Common myeloid progenitor, CD34-positive (primary cell): ENCODE data around the gene ARMC5.
A peak's percentile ranks its signal among the peaks of the same experiment; 100 is the strongest.
"Not testable (repeated sequence)": the region's sequence is repeated elsewhere in the genome, so short reads cannot be mapped to it uniquely, and the experiment has no call there.

Source experiments
- CTCF ChIA-PET: fragments of 350-600 bp; sonication (Branson Sonifier 250); formaldehyde crosslinking; loops from one replicate; lab custom pipeline; 2021; ENCODE audit warnings: antibody characterized with exemption; lab: Charles Lee
- POLR2A ChIA-PET: fragments of 350-600 bp; sonication (Branson Sonifier 250); formaldehyde crosslinking; loops from one replicate; lab custom pipeline; 2021; ENCODE audit warnings: antibody characterized with exemption; lab: Charles Lee
- DNase-seq, 3 donors: peaks; one replicate each; pipeline versions ENCODE4 v3.0.0 to v3.0.0-alpha.2; 2013
- H3K27ac ChIP-seq, 2 experiments: 1 replicate in 1 of 2; 2 replicates in 1 of 2; pipeline ENCODE4 v1.7.0; 2013; ENCODE audit warnings: inconsistent platforms in 2 of 2, low read length in 2 of 2, mild to moderate bottlenecking in 2 of 2, low read depth in 1 of 2, moderate library complexity in 1 of 2; ENCODE audit not compliant: severe bottlenecking in 2 of 2, insufficient read depth in 1 of 2, poor library complexity in 1 of 2
- H3K27me3 ChIP-seq, 5 experiments: replicated peaks in 2 of 5; 1 replicate in 3 of 5; 2 replicates in 2 of 5; pipeline versions ENCODE4 v1.6.1 to v1.7.0; 2013; ENCODE audit warnings: low read length in 4 of 5, mild to moderate bottlenecking in 2 of 5, moderate library complexity in 2 of 5, inconsistent platforms in 1 of 5; ENCODE audit not compliant: insufficient read depth in 5 of 5, control insufficient read depth in 4 of 5
- H3K36me3 ChIP-seq, 4 experiments: 1 replicate in 2 of 4; 2 replicates in 2 of 4; pipeline versions ENCODE4 v1.6.1 to v1.7.0; 2013; ENCODE audit warnings: low read length in 3 of 4, control low read depth in 1 of 4, mild to moderate bottlenecking in 1 of 4; ENCODE audit not compliant: control insufficient read depth in 4 of 4, insufficient read depth in 4 of 4
- H3K4me1 ChIP-seq, 4 experiments: 1 replicate in 3 of 4; 2 replicates in 1 of 4; pipeline versions ENCODE4 v1.6.1 to v1.7.1; 2013; ENCODE audit warnings: low read length in 3 of 4, mild to moderate bottlenecking in 3 of 4, control low read depth in 1 of 4, inconsistent platforms in 1 of 4, moderate library complexity in 1 of 4; ENCODE audit not compliant: control insufficient read depth in 4 of 4, insufficient read depth in 4 of 4; ENCODE audit errors: control extremely low read depth in 1 of 4
- H3K4me3 ChIP-seq, 7 experiments: 1 replicate in 4 of 7; 2 replicates in 3 of 7; pipeline versions ENCODE4 v1.5.1 to v1.7.0; 2013; ENCODE audit warnings: mild to moderate bottlenecking in 7 of 7, low read length in 6 of 7, moderate library complexity in 6 of 7, inconsistent platforms in 2 of 7, low read depth in 2 of 7, control low read depth in 1 of 7; ENCODE audit not compliant: insufficient read depth in 4 of 7, control insufficient read depth in 1 of 7; ENCODE audit errors: extremely low read depth in 1 of 7
- H3K9me3 ChIP-seq, 5 experiments: 1 replicate in 4 of 5; 2 replicates in 1 of 5; pipeline versions ENCODE4 v1.6.1 to v1.7.1; 2013; ENCODE audit warnings: low read length in 4 of 5, mild to moderate bottlenecking in 2 of 5, inconsistent platforms in 1 of 5, low read depth in 1 of 5, moderate library complexity in 1 of 5; ENCODE audit not compliant: control insufficient read depth in 4 of 5, insufficient read depth in 2 of 5; ENCODE audit errors: control extremely low read depth in 1 of 5
- WGBS: methylation state at CpG from one replicate; pipeline ENCODE4 v1.1.5; 2013; ENCODE audit not compliant: insufficient coverage; 5-methylcytosine and 5-hydroxymethylcytosine counted together

Gene ARMC5

GRCh38 chr16:31484048-31484447, 24.7 kb downstream of the ARMC5 start:
- CTCF ChIA-PET, H3K4me3 ChIP-seq, H3K36me3 ChIP-seq, H3K27ac ChIP-seq, POLR2A ChIA-PET, H3K9me3 ChIP-seq, H3K27me3 ChIP-seq, DNase-seq: not testable (repeated sequence)
- H3K4me1 ChIP-seq, result peaks cover 0 to 32% (median 31%) of the 10 kb centered on the region in 4 experiments
- WGBS, result 100% methylated on average over 2 of the region's 4 CpGs

- DNase-seq, result no peak
- no peaks in the 10 kb centered on the region for H3K9me3 ChIP-seq
- H3K27ac ChIP-seq, result no peak overlapping the region
- WGBS, result 75% methylated on average over 11 of the region's 14 CpGs
- no peak overlapping the region for H3K4me3 ChIP-seq
- ChIA-PET CTCF (interaction anchor here (1.7 kb wide), 1 partner anchor 9 kb away, joined by 5 read pairs; no protein-coding TSS in a partner anchor), POLR2A (no interaction called here)
- peaks cover 0 to 32% (median 31%) of the 10 kb centered on the region in 4 experiments for H3K4me1 ChIP-seq
- H3K27me3 ChIP-seq, result no peaks in the 10 kb centered on the region
- peaks cover 0 to 2% (median 0%) of the 10 kb centered on the region in 4 experiments for H3K36me3 ChIP-seq
These were observed 25.3 kb downstream of the ARMC5 start for GRCh38 chr16:31484491-31485171.

- no peak overlapping the region for H3K27ac ChIP-seq
- H3K36me3 ChIP-seq, result peaks cover 3 to 12% (median 7%) of the 10 kb centered on the region in 4 experiments
- no peaks in the 10 kb centered on the region for H3K27me3 ChIP-seq
- ChIA-PET POLR2A (no interaction called here), CTCF (interaction anchor here (1.7 kb wide), 1 partner anchor 9 kb away, joined by 5 read pairs; no protein-coding TSS in a partner anchor)
- no peak overlapping the region for H3K4me3 ChIP-seq
- 100% methylated on average over 13 of the region's 17 CpGs for WGBS
- H3K4me1 ChIP-seq, result peaks cover 0 to 37% (median 28%) of the 10 kb centered on the region in 4 experiments
- DNase-seq, result no peak
- no peaks in the 10 kb centered on the region for H3K9me3 ChIP-seq
These were observed 26.3 kb downstream of the ARMC5 start for GRCh38 chr16:31485571-31485970.

- peaks cover 3 to 16% (median 9%) of the 10 kb centered on the region in 4 experiments for H3K36me3 ChIP-seq
- 100% methylated on average over 4 of the region's 5 CpGs for WGBS
- H3K27me3 ChIP-seq, result no peaks in the 10 kb centered on the region
- H3K9me3 ChIP-seq, result no peaks in the 10 kb centered on the region
- peaks cover 0 to 32% (median 24%) of the 10 kb centered on the region in 4 experiments for H3K4me1 ChIP-seq
- no peak overlapping the region for H3K4me3 ChIP-seq
- POLR2A ChIA-PET, result no interaction called here
- H3K27ac ChIP-seq, result no peak overlapping the region
- no peak for DNase-seq
- CTCF ChIA-PET, result interaction anchor here (0.7 to 1.7 kb wide), 2 partner anchors 8 to 22 kb away, joined by 3 to 5 read pairs; no protein-coding TSS in a partner anchor
These were observed 26.7 kb downstream of the ARMC5 start for GRCh38 chr16:31486045-31486444.

DNA sequence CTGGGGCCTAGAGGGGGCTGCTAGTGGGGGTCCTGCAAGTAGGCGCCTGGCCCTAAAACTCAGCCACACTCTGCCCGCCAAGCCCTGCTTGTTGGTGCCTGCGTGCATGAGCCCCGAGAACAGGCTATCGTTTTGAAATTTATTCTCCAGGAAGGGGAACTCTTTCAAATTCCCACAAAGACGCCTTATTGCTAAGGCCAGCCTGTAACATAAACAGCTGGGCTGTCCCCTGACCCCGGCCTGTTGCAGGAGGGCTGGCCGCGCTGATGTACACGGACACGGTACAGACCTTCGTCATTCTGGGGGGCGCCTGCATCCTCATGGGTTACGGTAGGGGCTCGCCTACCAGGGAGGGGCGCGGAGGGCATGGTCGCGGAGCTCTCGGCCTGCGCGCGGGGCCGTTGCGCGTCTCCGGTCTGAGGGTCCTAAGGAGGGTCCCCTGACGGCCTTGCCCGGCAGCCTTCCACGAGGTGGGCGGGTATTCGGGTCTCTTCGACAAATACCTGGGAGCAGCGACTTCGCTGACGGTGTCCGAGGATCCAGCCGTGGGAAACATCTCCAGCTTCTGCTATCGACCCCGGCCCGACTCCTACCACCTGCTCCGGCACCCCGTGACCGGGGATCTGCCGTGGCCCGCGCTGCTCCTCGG, 27.9 kb downstream of the ARMC5 start:
- Histone ChIP-seq H3K27me3 (no peaks in the 10 kb centered on the region), H3K4me3 (peak overlapping the region; percentile 15 to 85 (median 62)), H3K36me3 (peaks cover 3 to 22% (median 15%) of the 10 kb centered on the region in 4 experiments), H3K27ac (no peak overlapping the region), H3K4me1 (peaks cover 0 to 28% (median 22%) of the 10 kb centered on the region in 4 experiments), H3K9me3 (no peaks in the 10 kb centered on the region)
- ChIA-PET CTCF (interaction anchor here (0.5 to 1.6 kb wide), 5 partner anchors 14 to 310 kb away, joined by 3 to 6 read pairs (median 5); partner anchors contain the start of gene RUSF1), POLR2A (interaction anchor here (0.6 to 1.0 kb wide), 2 partner anchors 29 to 208 kb away, joined by 3 to 4 read pairs; no protein-coding TSS in a partner anchor)
- WGBS, result under 1% methylated on average over 48 of the region's 48 CpGs
- DNase-seq, result peak in 1 of 3 donors; percentile 21

GRCh38 chr16:31487720-31488467, 28.6 kb downstream of the ARMC5 start:
- under 1% methylated on average over 60 of the region's 60 CpGs for WGBS
- POLR2A ChIA-PET, result interaction anchor here (1.0 kb wide), 1 partner anchor 30 kb away, joined by 4 read pairs; no protein-coding TSS in a partner anchor

More at GRCh38 chr16:31487720-31488467, 28.6 kb downstream of the ARMC5 start:
- H3K9me3 ChIP-seq, result no peaks in the 10 kb centered on the region
- H3K36me3 ChIP-seq, result peaks cover 4 to 29% (median 22%) of the 10 kb centered on the region in 4 experiments
- CTCF ChIA-PET, result interaction anchor here (0.5 to 2.1 kb wide), 6 partner anchors 10 to 311 kb away, joined by 3 to 6 read pairs (median 5); partner anchors contain the start of gene RUSF1
- DNase-seq, result peak; percentile 52 to 88 (median 83)
- H3K4me3 ChIP-seq, result peak overlapping the region; percentile 15 to 85 (median 62)
- H3K27me3 ChIP-seq, result no peaks in the 10 kb centered on the region
- H3K27ac ChIP-seq, result no peak overlapping the region
- H3K4me1 ChIP-seq, result peaks cover 0 to 28% (median 22%) of the 10 kb centered on the region in 4 experiments
